PC-9 (cell line): ENCODE results near the gene SPACA5B.
"Not testable (repeated sequence)": the region's sequence is repeated elsewhere in the genome, so short reads cannot be mapped to it uniquely, and the experiment has no call there.

Experiments
- CTCF ChIP-seq: fragments of 200-600 bp; sonication (generic); conservative IDR thresholded peaks from 2 replicates; pipeline ENCODE4 v1.6.1; 2017; ENCODE audit warnings: mixed run types, antibody characterized with exemption, mild to moderate bottlenecking, moderate library complexity
- EZH2 ChIP-seq: fragments of 200-600 bp; sonication (generic); IDR thresholded peaks from 2 replicates; pipeline ENCODE4 v1.8.0; 2017; ENCODE audit warnings: antibody characterized with exemption, low read depth

- TF ChIP-seq CTCF, EZH2: not testable (repeated sequence)
Measured at GRCh38 chrX:48142697-48143096, 12.3 kb downstream of the SPACA5B start.
